GM18907 (cell line): Measurements from ENCODE around the gene MEGF10.

Experiments used
- ATAC-seq: cut with Tn5 transposase; IDR thresholded peaks from one replicate; pipeline ENCODE4 v1.9.1; 2021; ENCODE audit warnings: mild to moderate bottlenecking, moderate library complexity; ENCODE audit not compliant: unreplicated experiment

The MEGF10 gene

GRCh38 chr5:127508644-127509373 is 218.2 kb downstream of the MEGF10 start:
- no peak for ATAC-seq
